CD4-positive, alpha-beta T cell treated with Interleukin-6 for 4 hours (primary cell): ENCODE results near the gene ERBB4.

Experiments used
- DNase-seq: peaks from one replicate; pipeline ENCODE4 v3.0.0-alpha.2; 2020; ENCODE audit warnings: mixed read lengths

Gene ERBB4

DNA sequence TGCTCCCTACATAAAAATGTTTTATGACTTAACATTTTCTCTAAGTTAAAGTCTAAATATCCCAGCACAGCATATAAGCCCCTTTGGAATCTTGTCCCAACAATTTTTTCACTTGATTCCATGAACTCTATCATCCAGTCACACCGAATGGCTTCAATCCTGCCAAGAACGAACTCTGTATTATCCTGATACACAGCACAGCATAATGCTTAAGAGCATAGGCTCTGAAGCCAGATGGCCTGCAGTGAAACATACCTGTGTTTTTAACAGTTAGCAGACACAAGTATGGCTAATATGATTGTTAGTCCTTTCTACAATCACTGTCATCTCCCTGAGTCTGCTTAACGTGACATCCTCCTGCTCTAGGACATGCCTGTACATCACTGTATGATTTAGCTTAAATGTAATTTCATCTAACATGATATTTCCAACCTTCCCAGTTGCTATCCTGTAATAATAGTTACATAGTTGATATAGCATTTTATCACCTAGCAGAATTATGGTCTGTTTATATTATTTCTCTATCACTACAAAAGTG lies 669.5 kb downstream of the ERBB4 start:
- no peak for DNase-seq

DNA sequence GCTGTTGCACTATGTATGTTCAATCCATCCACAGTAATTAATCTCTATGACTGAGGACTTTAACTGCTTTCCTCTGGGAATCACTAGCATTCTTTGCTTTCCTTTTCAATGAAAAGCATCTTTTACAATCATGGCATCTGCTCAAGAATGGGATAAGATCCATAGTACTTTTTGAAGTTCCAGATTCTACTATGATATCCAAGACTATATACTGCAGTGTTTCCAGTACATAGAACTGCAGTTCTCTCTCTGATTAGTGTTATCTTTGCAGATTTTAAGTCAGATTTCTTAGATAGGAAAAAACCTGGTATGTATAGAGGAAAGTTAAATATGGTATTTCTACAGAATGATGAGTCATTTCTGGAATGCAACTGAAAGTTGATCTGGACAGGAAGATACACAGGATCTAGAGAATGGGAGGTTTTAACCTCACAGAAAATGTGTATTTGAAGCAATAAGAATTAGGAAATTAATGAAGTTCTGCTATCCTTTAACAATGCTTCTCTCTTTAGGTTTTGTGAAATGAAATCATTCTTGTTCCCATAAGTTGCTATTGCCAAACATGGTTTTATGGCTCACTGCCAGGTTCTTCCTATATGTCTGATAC lies 670.7 kb downstream of the ERBB4 start:
- DNase-seq = no peak

DNA sequence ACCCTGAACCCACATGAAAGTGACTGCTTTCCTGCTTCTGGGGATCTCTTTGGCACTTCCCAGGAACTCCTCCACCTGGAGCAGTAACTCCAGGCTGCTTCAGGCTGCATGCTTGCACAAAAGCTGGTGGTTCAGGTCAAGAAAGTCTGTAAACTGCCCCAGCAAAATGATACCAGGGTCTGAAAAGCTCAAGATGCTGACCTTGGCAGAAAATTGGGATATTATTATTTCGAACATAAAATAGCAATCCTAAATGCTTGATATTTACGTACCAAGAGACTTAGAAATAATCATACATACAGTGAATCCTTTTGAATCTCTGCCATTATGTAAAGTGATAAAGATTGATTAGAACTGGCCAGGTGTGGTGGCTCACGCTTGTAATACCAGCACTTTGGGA lies 674.3 kb downstream of the ERBB4 start:
- DNase-seq = no peak

DNA sequence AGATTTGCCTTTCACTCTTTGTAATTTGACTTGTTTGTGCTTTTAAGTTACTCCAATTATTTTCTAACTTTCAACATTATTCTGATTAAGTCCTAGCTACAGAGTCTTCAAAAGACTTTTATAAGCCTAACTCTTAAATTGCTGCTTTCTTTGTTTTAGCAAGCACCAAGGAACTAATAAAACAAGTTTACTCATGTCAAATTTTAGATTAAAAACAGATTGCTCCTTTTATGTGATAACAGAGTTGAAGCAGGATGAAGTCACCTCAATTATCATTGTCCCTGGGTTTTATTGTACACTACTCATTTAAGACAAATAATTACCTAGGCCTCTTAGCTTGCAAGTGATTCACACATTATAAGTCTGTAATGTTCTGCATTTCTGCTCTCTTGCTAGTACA lies 678.4 kb downstream of the ERBB4 start:
- no peak for DNase-seq

DNA sequence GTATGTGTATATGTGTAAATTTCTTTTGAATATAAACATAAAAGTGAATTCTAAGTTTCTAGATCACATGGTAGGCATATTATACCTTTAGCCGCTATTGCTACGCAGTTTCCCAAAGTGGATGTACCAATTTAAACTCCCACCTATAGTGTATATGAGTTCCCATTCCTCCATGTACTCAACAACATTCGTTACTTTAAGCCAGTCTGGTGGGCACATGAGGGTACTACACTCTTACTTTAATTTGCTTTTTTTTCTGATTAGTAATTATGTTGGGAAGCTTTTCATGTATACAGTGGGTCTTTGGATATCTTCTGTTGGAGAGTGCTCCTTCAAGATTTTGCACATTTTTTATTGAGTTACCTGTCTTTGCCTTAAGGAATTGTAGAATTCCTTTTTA lies 683.8 kb downstream of the ERBB4 start:
- no peak for DNase-seq

DNA sequence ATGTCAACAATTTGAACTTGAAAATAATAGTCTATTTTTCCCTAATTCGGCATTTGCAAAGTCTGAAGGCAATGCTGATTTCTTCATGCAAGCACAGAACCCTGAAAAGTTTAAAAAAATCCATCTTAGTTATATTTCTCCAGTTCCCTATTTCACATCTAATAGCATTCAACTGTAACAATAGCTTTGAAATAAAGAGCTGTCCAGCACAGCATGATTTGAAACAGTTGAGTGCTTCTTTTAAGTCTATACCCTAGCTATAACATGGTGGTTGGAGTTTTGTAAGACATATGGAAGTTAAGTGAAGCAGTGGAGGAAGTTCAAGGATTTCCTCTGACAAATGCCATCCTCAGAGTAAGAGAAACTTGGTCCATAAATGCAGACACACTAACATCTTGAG lies 691.9 kb downstream of the ERBB4 start:
- no peak for DNase-seq

DNA sequence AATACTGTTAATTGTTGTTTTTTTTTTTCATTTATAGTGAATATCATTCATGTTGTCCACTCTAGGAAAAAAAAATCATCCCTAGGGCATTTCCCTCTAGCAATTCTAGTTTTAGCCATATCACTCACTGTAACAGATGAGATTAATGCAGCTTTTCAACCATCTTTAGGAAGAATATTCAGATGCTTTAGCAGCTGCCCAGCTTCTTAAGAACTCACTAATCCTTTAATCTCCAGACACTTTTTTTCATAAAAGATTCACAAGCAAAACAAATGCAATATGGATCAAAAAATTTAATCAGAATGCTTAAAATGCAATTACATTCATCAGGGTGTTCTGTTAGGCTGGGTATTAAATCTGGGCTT lies 692.6 kb downstream of the ERBB4 start:
- DNase-seq = no peak

DNA sequence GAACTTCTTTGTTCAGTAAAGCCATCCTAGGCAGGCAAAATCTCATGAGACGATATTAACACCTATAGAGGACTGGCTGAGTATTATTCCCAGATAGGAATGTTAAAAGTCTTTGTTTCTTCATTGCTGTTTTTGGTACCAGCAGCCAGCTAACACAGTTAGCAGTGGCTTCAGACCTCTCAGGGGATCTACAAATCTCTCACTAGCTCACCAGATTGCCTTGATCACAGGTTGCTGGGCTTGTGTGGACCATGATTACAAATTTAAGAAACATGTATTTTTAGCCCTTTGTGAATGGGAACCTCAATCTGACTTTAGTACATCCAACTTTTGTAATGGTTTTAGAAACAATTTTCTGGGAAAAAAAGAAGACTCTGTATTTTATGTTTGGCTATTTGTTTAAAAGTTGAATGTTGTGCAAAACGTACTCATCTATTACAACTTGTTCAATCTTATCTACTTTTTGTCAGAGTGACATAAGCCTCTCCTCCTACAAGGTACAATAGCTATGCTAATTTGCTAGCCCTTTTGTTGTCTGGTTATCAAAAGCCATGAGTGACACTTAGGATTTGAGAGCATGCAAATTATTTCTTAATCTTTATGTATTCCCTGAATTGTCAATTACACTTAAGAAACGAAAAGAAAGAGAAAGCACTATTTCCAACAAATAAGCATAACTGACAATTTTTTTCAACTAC lies 693.1 kb downstream of the ERBB4 start:
- no peak for DNase-seq

DNA sequence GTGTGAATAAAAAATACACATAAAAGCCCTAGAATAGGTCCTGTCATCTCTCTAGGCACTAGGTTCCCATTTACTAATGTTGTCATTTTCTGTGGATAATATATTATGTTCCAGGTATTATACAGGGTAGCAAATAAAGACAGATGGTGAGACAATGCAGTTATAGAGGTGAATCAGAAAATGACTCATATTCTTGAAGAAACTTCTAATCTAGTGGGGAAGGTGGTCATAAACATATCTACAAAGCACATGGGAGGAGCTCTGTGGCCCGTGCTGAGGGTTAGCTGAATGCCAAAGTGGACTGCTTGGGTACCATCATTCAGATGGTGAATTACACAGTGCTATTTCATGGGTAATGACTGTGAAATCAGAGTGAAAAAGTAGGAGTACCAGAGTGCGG lies 700.9 kb downstream of the ERBB4 start:
- DNase-seq = no peak

DNA sequence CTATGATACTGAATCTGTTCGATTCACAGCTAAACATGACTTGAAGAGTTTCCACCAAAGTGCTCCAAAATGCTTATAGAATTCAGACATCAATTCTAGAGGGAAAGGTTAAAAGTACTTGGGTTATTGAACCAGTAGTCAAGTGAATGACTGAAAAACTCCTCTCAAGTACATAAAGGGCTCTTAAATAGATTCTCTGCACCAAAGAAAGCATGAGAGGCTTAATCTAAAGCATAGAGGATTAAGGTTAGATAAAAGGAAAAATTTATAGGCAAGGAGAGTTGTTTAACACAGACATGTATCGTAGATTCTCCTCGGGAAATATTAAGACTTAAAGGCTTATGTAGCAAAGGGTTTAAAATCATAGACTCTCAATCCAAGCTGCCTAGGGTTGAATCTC lies 701.4 kb downstream of the ERBB4 start:
- no peak for DNase-seq

DNA sequence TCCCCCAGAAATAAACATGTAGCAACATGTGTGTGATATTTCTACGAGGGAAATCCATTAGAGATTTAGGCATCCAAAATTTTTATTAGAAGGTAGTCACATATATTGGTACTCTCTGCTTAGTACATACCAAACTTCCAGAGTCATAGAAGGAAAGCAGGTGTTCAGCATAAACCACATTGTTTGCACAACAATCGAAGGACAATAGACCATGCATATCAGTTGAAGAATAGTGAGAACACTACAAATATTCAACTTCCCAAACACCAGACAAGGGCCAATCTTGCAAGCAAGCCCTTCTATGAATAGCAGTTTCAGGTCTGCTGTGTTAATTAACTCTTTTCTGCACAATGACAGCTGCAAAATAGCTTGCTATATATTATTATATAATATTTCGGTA lies 702.2 kb downstream of the ERBB4 start:
- DNase-seq = no peak

DNA sequence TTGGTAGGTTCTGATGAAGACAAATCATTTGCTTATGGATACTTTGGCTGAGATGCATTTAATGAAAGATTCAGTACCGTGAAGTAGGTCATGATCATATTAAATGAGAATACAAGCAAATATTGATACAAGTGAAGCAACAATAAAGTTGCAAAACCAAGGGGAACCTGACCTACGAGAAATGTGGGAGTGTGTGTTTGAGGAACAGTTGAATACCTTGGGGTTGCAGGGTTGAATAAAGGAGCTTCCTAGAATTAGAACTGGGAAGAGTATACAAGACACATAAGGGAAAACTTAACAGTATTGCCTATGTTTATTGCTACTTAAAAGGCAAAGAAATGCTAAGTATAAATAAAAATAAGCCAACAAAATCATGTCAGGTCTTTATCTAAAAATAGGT lies 702.9 kb downstream of the ERBB4 start:
- no peak for DNase-seq

DNA sequence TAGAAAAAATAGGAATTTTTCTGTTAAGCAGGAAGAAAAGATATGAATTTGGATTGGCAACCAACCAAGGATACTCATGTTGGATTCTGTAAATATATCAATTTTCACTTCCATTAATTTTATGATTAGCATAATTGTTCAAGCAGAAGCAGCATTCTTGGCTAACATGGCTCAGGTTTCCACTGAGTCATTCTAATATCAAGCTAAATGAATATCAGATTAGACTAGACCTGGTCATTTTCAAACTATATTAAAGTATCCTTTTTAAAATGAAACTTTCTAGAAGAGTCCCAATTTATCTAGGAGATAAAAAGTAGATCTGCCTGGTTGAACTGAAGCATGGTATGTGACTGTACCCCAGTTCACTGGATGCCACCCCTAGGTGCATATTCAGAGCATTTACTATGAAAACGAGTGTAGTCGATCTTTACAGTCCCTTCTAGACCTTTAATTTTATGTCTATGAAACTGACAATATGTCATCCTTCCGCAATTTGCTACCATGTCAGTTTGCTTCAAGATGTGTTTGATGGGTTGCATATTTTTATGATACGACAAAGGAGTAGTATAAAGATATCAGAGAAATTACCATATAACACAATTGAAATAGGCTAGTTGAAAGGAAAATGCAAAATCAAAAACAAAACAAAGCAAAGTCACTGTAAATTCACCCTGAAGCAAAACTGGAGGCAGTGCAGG lies 704.9 kb downstream of the ERBB4 start:
- DNase-seq = no peak

DNA sequence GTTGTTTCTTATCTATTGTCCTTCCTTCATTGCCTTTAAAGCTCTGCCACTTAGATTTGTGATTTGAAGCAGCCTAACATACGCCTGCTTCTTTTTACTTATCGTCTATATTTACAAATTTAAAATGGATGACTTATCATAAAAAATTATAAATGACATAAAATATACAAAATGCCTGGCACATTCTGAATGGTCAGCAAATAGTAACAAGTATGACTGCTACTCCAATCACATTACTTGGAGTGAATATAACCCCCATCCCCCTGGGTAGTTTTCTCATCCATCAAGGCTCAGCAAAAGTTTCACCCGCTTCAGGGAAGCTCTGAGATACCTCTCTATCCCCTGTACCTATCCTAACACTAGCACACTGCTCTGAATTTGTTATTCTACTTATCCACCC lies 708.9 kb downstream of the ERBB4 start:
- no peak for DNase-seq

DNA sequence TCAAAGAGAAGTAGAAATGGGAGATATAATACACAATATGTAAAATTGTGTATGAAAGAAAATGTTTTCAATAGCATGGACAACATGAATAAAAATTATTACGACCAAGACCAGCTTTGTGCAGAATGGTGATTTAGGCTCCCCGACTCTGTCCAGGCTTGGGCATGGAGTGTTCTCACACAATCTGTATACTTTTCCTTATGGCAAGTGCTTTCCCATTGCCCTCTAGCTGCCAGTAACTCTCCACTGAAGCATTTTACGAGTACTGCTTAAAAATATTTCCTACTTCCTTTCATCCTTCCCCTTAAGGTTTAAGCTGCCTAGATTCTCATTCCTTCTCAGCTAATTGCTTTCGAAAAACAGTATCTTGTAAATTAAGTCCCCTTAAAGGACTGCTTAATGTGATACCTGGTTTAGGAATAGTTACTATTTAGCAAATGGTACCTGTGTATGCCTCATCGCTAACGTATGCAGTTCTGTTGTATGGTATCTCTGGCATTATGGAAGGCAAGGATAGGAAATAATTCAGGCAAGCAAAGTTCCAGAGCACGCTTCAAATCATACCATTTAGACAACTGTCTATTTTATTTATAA lies 714.6 kb downstream of the ERBB4 start:
- no peak for DNase-seq

DNA sequence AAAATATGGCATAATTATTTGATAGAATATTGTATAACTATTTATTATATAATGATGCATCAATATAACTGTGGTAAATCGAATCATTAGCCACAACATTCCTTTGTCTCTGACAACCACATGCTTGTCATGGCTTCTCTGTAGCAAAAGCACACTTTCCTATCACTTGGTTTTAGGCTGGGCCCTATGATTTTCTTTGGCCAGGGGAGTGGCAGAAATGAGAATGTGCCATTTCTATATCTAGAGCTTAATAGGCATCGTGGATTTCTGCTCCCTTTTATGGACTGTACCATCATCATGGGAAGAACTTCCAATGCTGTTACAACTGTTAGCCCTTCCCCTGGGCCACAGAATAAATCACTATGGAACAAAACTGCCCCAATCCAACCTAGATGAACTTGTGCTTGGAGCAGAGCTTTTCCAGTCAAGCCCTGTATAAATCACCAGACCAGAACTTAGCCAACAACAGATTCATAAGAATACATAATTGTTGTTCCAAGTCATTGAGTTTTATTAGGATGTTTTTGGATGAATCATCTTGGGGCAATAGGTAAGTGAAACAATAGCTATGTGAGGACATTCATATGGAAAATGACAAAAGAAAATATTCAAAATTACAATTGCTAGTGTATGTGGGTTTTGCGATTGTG lies 715.8 kb downstream of the ERBB4 start:
- no peak for DNase-seq

DNA sequence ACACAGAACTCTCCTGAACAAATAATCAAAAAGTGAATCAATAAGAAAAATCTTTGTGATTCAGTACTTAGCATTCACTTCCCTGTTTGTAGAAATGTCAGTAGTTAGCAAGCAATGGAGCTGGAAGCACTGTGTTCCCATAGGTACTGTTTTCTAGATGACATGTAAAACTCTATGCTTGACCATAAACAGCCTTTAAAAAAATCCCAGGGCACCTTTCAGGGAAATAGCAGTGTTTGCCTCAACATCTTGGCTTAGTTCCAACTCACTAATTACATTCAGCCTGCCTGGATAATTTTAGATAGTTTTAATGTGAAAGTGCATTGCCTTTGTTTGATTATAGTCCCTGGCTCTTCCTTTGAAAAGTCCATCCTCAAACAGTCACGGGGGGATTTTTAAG lies 721.8 kb downstream of the ERBB4 start:
- no peak for DNase-seq

DNA sequence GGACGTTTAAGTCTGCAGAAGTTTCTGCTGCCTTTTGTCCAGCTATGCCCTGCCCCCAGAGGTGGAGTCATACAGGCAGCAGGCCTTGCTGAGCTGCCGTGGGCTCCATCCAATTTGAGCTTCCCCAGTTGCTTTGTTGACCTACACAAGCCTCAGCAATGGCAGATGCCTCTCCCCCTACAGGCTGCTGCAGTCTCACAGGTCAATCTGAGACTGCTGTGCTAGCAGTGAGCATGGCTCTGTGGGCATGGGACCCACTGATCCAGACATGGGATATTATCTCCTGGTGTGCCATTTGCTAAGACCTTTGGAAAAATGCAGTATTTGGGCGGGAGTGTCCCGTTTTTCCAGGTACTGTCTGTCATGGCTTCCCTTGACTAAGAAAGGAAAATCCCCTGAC lies 726.0 kb downstream of the ERBB4 start:
- DNase-seq = no peak

DNA sequence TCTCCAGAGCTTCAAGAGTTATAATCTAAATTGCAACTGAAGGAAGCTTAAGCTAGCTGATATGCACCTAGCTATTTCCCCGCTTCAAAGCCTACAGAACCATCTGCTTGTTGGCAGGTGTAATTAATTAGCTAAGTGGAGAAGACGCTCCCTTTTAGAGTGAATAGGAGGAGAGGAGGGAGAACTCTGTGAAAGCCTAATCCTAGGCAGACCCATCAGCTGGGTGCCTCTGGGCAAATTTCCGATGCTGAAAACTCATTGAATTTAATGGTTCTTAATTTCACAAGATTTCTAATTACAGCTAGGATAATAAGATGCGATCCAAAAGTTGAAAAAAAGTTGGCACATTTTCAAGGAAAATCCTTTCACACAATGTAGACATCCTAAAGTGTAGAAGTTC lies 735.9 kb downstream of the ERBB4 start:
- no peak for DNase-seq

DNA sequence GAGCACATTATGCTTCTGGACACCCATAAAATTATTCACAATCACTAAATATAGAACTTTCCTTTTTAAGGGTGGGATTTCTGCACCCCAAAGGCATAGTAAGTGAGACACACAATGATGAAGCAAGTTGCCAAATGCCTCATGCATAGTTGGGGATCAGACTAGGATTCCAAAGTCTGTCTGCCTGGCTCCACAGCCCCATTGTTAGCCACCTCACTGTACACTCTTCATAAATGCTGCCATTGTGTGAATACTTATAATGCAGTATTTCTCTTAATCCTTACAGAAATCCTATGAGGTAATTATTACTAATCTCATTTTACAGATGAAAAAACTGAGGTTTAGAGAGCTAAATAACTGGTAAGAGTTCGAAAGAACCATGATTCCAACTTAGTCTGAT lies 738.6 kb downstream of the ERBB4 start:
- no peak for DNase-seq

DNA sequence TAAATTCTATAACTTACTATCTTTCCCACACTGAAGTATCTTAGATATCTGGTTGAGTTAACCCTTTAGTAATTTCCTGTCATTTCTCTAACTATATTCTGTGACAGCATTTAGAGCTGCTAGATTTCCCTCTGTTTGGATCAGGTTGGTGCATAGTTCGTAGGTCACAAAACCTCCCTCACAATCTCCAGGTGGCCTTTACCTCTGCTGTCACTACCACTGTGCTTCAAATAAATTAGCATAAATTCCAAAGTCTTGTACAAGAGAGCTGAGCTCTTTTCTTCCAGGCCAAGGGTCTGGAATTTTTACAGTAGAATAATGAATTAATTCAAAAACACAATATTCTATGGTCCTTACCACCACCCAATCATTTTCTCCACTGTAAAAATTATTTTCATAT lies 739.7 kb downstream of the ERBB4 start:
- no peak for DNase-seq

DNA sequence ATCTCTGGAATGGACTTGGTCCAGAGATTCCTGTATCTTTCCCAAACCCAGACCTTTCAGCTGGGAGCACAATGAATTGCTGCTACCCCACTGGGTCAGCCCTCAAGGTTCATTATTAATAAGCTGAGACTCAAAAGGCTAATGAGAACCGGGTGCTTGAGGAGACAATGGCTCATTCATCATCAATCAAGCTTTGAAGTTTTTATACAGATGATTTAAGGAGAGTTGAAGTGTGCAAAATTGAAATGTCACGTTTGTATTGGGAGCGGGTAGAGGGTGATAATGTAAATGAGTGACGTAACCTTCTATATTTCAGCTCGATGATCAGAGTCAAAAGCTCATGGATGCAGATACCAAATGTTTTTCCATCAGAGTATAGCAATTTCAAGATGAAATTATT lies 744.9 kb downstream of the ERBB4 start:
- DNase-seq = no peak

DNA sequence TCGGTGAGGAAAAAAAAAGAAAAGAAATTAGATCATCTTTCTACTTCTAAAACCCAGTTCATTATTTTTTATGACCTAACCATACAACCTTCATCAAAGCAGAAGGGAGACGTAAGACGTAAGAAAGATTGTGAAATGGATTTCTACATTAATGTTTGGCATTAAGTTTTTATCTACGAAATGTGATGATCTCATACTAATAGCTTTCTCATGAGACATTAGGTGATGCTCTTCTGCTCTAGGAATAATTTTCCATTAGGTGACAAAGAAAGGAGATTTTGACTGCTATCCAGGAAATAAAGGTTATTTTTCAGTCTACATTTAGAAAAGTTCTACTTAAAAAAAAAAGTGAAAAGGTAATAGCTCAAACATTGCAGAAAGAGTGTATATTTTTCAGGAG lies 748.6 kb downstream of the ERBB4 start:
- DNase-seq = no peak
